Amygdala (tissue), 56 donors: ENCODE results near the gene TCOF1.
"Not testable (repeated sequence)": the region's sequence is repeated elsewhere in the genome, so short reads cannot be mapped to it uniquely, and the experiment has no call there.

ENCODE experiments used
- DNase-seq, 56 donors: peaks; one replicate each; lab custom pipeline; 2025; lab: John Stamatoyannopoulos, UW

Gene TCOF1

GRCh38 chr5:150402229-150402773 is 44.8 kb downstream of the TCOF1 start:
- no peak for DNase-seq

- no peak for DNase-seq
These were observed 45.4 kb downstream of the TCOF1 start for GRCh38 chr5:150402901-150403342.

- DNase-seq = no peak
These were observed 46.6 kb downstream of the TCOF1 start for GRCh38 chr5:150404121-150404520.

- no peak for DNase-seq
These were observed 47.0 kb downstream of the TCOF1 start for GRCh38 chr5:150404535-150404934.

- no peak for DNase-seq
These were observed 47.7 kb downstream of the TCOF1 start for GRCh38 chr5:150404941-150405816.

GRCh38 chr5:150406103-150406722 is 48.7 kb downstream of the TCOF1 start:
- DNase-seq = no peak

GRCh38 chr5:150406723-150407095 is 49.2 kb downstream of the TCOF1 start:
- no peak for DNase-seq

GRCh38 chr5:150407096-150407720 is 49.7 kb downstream of the TCOF1 start:
- no peak for DNase-seq

GRCh38 chr5:150408231-150408943 is 50.9 kb downstream of the TCOF1 start:
- no peak for DNase-seq

- DNase-seq = peak in 54 of 56 donors; percentile 13 to 93 (median 76)
These were observed 52.4 kb downstream of the TCOF1 start for GRCh38 chr5:150409638-150410523.

GRCh38 chr5:150410524-150411244 is 53.2 kb downstream of the TCOF1 start:
- DNase-seq = peak in 43 of 56 donors; percentile 12 to 80 (median 55)

- peak in 11 of 56 donors; percentile 10 to 42 (median 17) for DNase-seq
These were observed 53.9 kb downstream of the TCOF1 start for GRCh38 chr5:150411245-150411979.

GRCh38 chr5:150412319-150413175 is 55.0 kb downstream of the TCOF1 start, which contains the start of gene CD74:
TSS of gene CD74 (minus strand) at chr5:150412910. CDS start at chr5:150412749, 161 bp downstream.
- DNase-seq = peak in 50 of 56 donors; percentile 22 to 89 (median 56)

- no peak for DNase-seq
These were observed 55.8 kb downstream of the TCOF1 start for GRCh38 chr5:150413176-150413901.

GRCh38 chr5:150413902-150414790 is 56.6 kb downstream of the TCOF1 start:
- DNase-seq = not testable (repeated sequence)
